HepG2 (cell line): ENCODE measurements around the gene PPM1K. TPM values are rescaled to one million over a fixed set of nuclear protein-coding genes. Genes with fewer than 3 reads are reported as not detected.
A peak's percentile ranks its signal among the peaks of the same experiment; 100 is the strongest.

Source experiments
- ARID4A ChIP-seq: sonication (generic); formaldehyde crosslinking; IDR thresholded peaks from 2 replicates; pipeline ENCODE4 v1.5.0; 2020; ENCODE audit warnings: mild to moderate bottlenecking, missing genetic modification reagents, borderline replicate concordance
- ATF1 ChIP-seq: IDR thresholded peaks from 2 replicates; pipeline ENCODE4 v1.6.1; 2016; ENCODE audit warnings: mild to moderate bottlenecking, control low read depth
- CREB1 ChIP-seq, 2 experiments: fragments of 450-650 bp in 1 of 2; IDR thresholded peaks; 2 replicates each; pipeline ENCODE4 v1.6.1; 2016 to 2017; ENCODE audit warnings: control low read depth in 1 of 2, mild to moderate bottlenecking in 1 of 2, missing compliant biosample characterization in 1 of 2, missing genetic modification characterization in 1 of 2
- HMG20A ChIP-seq: IDR thresholded peaks from 2 replicates; pipeline ENCODE4 v1.6.1; 2016; ENCODE audit warnings: borderline replicate concordance
- KLF16 ChIP-seq, 2 experiments: sonication (generic) in 1 of 2; formaldehyde crosslinking in 1 of 2; IDR thresholded peaks; 2 replicates each; pipeline versions ENCODE4 v1.6.1 to v1.8.0; 2016 to 2023; ENCODE audit warnings: missing genetic modification reagents in 2 of 2, missing compliant biosample characterization in 1 of 2
- NR2F6 ChIP-seq, 2 experiments: IDR thresholded peaks; 2 replicates each; pipeline ENCODE4 v1.6.1; 2016; ENCODE audit warnings: antibody characterized with exemption in 1 of 2, mild to moderate bottlenecking in 1 of 2
- PHF21A ChIP-seq: sonication (generic); formaldehyde crosslinking; IDR thresholded peaks from 2 replicates; pipeline ENCODE4 v1.5.0; 2020; ENCODE audit warnings: mild to moderate bottlenecking, missing genetic modification reagents
- REPIN1 ChIP-seq: sonication (generic); formaldehyde crosslinking; IDR thresholded peaks from 2 replicates; pipeline ENCODE4 v1.8.0; 2022; ENCODE audit warnings: missing genetic modification reagents, low read depth, mild to moderate bottlenecking, borderline replicate concordance
- RNF219 ChIP-seq: sonication (generic); formaldehyde crosslinking; IDR thresholded peaks from 2 replicates; pipeline ENCODE4 v1.5.0; 2020; ENCODE audit warnings: mild to moderate bottlenecking, missing genetic modification reagents
- TCF12 ChIP-seq, 2 experiments: fragments of 450-650 bp in 1 of 2; sonication (generic) in 1 of 2; formaldehyde crosslinking in 1 of 2; IDR thresholded peaks; 2 replicates each; pipeline versions ENCODE4 v1.6.1 to v1.8.0; 2017 to 2022; ENCODE audit warnings: antibody characterized with exemption in 1 of 2, mild to moderate bottlenecking in 1 of 2, missing genetic modification reagents in 1 of 2, moderate library complexity in 1 of 2
- TP53 ChIP-seq: sonication (generic); formaldehyde crosslinking; conservative IDR thresholded peaks from 2 replicates; pipeline ENCODE4 v1.4.0; 2020; ENCODE audit warnings: missing genetic modification reagents
- ZNF256 ChIP-seq: sonication (generic); formaldehyde crosslinking; conservative IDR thresholded peaks from 2 replicates; pipeline ENCODE4 v1.4.0; 2020; ENCODE audit warnings: missing genetic modification reagents
- ZNF891 ChIP-seq: sonication (generic); formaldehyde crosslinking; IDR thresholded peaks from 2 replicates; pipeline ENCODE4 v1.5.0; 2020; ENCODE audit warnings: mild to moderate bottlenecking, missing genetic modification reagents
- polyA plus RNA-seq, 8 experiments: library from polyadenylated mRNA; depleted of rRNA in 3 of 8; stranded (reverse) in 7 of 8; unstranded in 1 of 8; fragments of >200 nt; fragmentation: Illumina TruSeq in 4 of 8; extraction: Trizol in 4 of 8; gene quantifications; 2 replicates each; pipeline versions ENCODE4 v1.2.1 to v1.2.3, GENCODE V29; 2011 to 2016; ENCODE audit warnings: low read depth in 4 of 8, missing spikeins in 1 of 8, mixed read lengths in 1 of 8; ENCODE audit not compliant: insufficient read depth in 1 of 8
- total RNA-seq, 5 experiments: library from RNA; depleted of rRNA; stranded (reverse); fragments of >200 nt; fragmentation: Illumina TruSeq; extraction: Trizol; gene quantifications; 2 replicates each; pipeline ENCODE4 v1.2.3, GENCODE V29; 2016; ENCODE audit warnings: low read depth in 1 of 5
- TF ChIP-seq, protein P1 (sequence below): sonication (generic); formaldehyde crosslinking; IDR thresholded peaks from 2 replicates; pipeline ENCODE4 v1.4.0; 2020; ENCODE audit warnings: missing genetic modification reagents, mild to moderate bottlenecking, borderline replicate concordance
- TF ChIP-seq, protein P2 (sequence below): IDR thresholded peaks from 2 replicates; pipeline ENCODE4 v1.6.1; 2016; ENCODE audit warnings: low read depth, control low read depth

Gene PPM1K
- total and polyA plus RNA-seq, 2 of the 13 experiments (the other 11 are each of a cell fraction or from before 2014, with no cell fraction given): 11.9 to 17.8 TPM

DNA sequence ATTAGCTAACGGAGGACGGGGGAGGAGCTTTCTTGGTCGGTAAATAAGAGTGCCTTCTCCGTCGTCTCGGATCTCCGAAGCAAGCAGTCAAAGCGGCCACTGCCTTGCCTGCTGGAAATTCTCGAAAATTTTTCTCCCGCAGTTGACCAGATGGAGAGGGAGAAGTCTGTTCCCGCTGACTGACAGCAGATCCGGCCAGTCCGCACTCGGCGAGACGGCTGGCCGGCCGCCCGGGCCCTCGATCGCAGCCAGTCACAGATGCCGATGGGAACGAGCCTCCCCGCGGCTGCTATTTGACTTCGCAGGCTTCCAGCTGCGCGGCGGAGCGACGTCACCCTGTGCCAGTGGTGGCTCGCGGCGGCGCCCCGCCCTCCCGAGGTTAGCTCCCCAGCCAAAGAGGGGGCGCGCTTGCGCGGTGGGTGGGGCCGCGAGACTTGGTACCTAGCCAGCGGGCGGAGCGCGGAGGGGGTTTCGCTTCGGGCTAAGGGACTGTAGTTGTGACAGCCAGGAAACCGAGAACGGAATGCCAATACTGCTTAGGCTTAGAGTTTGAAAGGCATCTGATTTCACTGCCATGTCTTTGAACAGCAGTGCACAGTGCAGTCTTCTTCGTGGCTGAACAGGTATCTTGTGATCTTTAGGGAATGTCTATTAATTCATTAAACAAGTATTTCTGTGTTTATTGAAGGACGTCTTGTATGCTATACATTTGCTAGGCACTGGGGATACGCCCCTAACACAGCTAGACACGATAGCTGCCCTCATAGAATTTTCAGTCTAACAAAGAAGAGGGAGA, at the start of gene PPM1K (continued):
- TF ChIP-seq, protein P1, sequence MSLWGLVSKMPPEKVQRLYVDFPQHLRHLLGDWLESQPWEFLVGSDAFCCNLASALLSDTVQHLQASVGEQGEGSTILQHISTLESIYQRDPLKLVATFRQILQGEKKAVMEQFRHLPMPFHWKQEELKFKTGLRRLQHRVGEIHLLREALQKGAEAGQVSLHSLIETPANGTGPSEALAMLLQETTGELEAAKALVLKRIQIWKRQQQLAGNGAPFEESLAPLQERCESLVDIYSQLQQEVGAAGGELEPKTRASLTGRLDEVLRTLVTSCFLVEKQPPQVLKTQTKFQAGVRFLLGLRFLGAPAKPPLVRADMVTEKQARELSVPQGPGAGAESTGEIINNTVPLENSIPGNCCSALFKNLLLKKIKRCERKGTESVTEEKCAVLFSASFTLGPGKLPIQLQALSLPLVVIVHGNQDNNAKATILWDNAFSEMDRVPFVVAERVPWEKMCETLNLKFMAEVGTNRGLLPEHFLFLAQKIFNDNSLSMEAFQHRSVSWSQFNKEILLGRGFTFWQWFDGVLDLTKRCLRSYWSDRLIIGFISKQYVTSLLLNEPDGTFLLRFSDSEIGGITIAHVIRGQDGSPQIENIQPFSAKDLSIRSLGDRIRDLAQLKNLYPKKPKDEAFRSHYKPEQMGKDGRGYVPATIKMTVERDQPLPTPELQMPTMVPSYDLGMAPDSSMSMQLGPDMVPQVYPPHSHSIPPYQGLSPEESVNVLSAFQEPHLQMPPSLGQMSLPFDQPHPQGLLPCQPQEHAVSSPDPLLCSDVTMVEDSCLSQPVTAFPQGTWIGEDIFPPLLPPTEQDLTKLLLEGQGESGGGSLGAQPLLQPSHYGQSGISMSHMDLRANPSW (CRISPR knock-in tag): no peak
- TF ChIP-seq HMG20A (CRISPR knock-in tag) (0 out of 2 replicates have a peak, but pooled peaks have one; percentile 12), NR2F6 (IDR thresholded peaks at IDR 0.05) (no peak), NR2F6 (CRISPR knock-in tag; IDR thresholded peaks at IDR 0.05) (no peak), ARID4A (CRISPR knock-in tag) (peak; percentile 67; the same call in 1 of the 2 replicates), REPIN1 (peak; percentile 29; the same call in 1 of the 2 replicates), TCF12 (IDR thresholded peaks at IDR 0.05) (no peak), TCF12 (CRISPR knock-in tag; IDR thresholded peaks at IDR 0.05) (0 out of 2 replicates have a peak, but pooled peaks have one; percentile 22), KLF16 (CRISPR knock-in tag; IDR thresholded peaks at IDR 0.05) (peak in 1 of 2 experiments; percentile 31; a peak in 1 of 4 replicates), PHF21A (CRISPR knock-in tag) (peak; percentile 84; the same call in 1 of the 2 replicates), CREB1 (IDR thresholded peaks at IDR 0.05) (peak; percentile 87), CREB1 (CRISPR knock-in tag; IDR thresholded peaks at IDR 0.05) (peak; percentile 93), ZNF256 (CRISPR knock-in tag) (no peak), RNF219 (no peak), ATF1 (CRISPR knock-in tag) (peak; percentile 78), ZNF891 (CRISPR knock-in tag) (peak; percentile 52; the same call in 1 of the 2 replicates), TP53 (CRISPR knock-in tag) (peak; percentile 46; the same call in 1 of the 2 replicates)
- TF ChIP-seq, protein P2, sequence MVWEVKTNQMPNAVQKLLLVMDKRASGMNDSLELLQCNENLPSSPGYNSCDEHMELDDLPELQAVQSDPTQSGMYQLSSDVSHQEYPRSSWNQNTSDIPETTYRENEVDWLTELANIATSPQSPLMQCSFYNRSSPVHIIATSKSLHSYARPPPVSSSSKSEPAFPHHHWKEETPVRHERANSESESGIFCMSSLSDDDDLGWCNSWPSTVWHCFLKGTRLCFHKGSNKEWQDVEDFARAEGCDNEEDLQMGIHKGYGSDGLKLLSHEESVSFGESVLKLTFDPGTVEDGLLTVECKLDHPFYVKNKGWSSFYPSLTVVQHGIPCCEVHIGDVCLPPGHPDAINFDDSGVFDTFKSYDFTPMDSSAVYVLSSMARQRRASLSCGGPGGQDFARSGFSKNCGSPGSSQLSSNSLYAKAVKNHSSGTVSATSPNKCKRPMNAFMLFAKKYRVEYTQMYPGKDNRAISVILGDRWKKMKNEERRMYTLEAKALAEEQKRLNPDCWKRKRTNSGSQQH: 0 out of 2 replicates have a peak, but pooled peaks have one; percentile 47
